ENCODE results near the gene SLC25A18.
A peak's percentile ranks its signal among the peaks of the same experiment; 100 is the strongest.

SLC25A18 gene

GRCh38 chr22:17569971-17570511, 6.7 kb downstream of the SLC25A18 start:
- DNase-seq, result peak in 27 of 58 donors; percentile 17 to 85 (median 47)

- DNase-seq, result peak in 56 of 58 donors; percentile 19 to 95 (median 80)
These were observed 7.7 kb downstream of the SLC25A18 start for GRCh38 chr22:17570851-17571631.

GRCh38 chr22:17575151-17575550, 11.9 kb downstream of the SLC25A18 start:
- no peak for DNase-seq

DNA sequence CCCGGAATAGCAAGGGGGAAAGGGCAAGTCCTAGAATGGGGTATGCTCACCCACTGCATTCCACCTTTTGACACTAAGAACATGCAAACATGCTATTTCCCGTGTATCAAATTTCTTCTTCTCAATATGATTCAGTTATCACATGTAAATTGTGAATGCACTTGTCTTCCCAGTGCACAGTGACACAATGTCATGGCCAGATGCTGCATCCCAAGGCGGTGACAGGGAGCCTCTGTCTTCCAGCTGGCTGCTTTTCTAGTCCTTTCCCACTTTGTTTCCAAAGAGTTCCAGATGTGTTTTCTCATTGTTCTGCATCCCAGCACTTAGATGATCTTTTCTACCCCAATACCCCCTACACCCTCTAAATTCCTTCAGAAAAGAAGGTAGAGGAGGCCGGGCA, 12.4 kb downstream of the SLC25A18 start:
- DNase-seq, result peak in 12 of 58 donors; percentile 13 to 71 (median 44)

DNA sequence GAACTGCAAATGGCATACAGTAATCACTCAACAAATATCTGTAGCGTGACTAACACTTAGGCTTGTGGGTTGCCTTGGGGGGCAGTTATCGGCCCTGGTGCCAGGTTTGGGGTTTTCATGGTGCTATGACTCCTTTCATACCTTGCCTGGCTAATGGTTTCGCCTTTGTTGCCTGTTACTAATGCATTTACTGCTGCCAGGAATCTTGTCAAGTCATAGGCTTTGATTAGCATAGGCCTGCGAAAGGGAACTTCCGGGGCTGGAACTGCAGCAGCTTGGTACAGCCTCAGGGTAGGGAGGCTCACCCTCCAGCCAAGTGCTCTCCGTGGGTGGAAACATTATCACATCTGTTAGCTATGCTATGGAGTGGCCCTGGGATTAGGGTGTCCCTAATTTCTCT, 13.2 kb downstream of the SLC25A18 start:
- DNase-seq, result peak in 4 of 58 donors; percentile 25 to 54 (median 46)

- DNase-seq, result peak in 50 of 58 donors; percentile 25 to 88 (median 62)
These were observed 14.9 kb downstream of the SLC25A18 start for GRCh38 chr22:17578136-17578754.

- DNase-seq, result no peak
These were observed 16.3 kb downstream of the SLC25A18 start for GRCh38 chr22:17579535-17579981.

DNA sequence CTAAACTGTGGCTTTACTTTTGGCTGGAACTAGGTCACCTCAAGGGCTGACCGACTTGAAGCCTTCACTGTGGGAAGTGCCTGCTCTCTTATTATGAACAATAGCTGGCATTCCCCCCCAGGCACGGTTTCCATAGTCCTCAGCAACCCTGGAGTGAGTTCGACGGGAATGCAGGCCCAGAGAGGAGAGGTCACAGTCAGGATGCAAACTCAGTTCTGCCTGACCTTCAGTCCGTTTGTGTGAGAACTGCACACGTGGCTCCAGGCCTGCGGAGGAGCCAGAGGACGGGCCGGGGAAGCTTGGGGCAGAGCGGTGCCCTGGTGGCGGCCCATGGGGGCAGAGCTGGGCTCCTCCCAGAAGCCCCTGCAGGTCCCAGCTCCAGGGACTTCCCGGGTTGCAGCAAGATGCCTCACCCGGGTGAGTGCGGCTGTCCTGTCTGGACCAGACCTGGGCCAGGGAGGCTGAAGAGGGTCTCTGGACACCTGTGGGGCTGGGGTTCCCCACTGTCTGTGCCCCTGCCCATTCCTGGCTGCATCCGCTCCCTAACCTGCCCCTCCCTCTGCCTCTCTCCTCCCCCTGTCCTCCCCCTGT, 17.2 kb downstream of the SLC25A18 start:
- DNase-seq, result peak in 2 of 58 donors; percentile 20 to 24

- no peak for DNase-seq
These were observed 17.8 kb downstream of the SLC25A18 start for GRCh38 chr22:17581056-17581455.

DNA sequence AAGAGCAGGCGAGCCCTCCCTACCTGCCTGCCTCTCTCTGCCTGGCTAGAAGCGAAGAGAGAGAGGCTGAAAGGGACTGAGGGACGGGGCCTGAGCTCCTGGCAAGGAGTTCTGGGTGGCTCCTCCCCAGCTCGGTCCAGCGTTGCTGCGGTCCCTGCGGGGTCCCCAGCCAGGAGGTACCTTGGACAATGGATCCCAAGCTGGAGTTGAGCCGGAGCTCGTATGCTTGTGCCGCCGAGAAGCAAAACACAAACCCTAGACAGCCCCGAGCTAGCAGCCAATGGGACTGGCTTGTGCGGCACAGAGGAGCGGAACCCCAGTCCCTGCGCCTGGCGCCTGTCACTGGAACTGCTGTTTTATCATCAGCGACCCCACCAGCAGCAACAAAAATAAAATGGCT, 18.3 kb downstream of the SLC25A18 start:
- peak in 1 of 58 donors; percentile 29 for DNase-seq

DNA sequence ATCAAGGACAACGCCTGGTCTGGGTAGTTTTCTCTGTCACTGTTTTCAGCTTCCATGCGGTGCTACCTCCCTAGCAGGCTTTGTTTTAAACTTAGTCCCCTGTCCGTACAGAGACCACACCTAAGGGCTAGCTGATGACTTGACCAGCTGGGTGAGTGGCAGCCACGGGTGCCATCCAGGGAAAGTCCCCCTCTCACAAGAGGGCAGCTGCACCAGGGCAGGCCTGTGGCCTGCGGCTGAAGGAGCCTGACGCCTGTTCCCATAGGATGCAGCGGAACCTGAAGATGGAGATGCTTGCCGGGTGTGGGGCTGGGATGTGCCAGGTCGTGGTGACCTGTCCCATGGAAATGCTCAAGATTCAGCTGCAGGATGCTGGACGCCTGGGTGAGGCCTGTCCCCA, 19.9 kb downstream of the SLC25A18 start:
- no peak for DNase-seq

- DNase-seq, result no peak
These were observed 23.6 kb downstream of the SLC25A18 start for GRCh38 chr22:17586831-17587440.

DNA sequence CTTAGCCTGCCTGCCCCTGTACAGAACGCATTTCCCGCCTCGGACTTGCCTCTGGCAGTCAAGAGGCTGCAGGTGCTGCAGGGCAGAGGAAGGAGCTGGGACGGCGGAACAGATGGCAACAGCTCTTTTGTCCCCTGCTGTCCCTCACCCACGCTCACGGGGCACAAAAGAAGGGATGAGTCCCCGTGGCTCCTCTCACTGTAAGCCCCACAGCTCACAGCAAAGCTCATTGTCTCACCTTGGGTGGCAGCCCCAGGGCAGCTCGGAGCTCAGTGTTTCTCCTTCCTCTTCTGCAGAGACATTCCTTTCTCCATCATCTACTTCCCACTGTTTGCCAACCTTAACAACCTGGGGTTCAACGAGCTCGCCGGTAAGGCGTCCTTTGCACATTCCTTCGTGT, 24.3 kb downstream of the SLC25A18 start:
- DNase-seq, result no peak

- no peak for DNase-seq
These were observed 25.3 kb downstream of the SLC25A18 start for GRCh38 chr22:17588606-17589005.

GRCh38 chr22:17589810-17590375, 26.6 kb downstream of the SLC25A18 start:
- no peak for DNase-seq

DNA sequence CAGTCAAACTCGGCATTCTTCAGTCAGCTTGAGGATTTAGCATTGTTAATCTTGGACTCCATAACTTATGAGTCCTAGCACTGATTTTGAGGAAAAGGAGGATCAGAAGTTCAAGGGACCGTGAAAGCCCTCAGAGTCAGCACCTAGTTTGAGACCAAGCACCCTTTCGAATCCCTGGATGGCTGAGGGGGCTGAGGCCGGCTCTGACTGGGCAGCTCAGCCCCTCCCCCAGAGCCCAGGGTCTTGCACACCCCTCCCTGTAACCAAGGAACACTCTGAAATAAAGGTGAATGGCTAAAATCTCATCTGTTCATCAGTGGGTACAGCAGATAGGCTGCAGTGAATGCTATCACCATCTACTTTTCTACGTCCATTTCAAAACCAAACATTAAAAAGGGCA, 27.3 kb downstream of the SLC25A18 start:
- no peak for DNase-seq

DNA sequence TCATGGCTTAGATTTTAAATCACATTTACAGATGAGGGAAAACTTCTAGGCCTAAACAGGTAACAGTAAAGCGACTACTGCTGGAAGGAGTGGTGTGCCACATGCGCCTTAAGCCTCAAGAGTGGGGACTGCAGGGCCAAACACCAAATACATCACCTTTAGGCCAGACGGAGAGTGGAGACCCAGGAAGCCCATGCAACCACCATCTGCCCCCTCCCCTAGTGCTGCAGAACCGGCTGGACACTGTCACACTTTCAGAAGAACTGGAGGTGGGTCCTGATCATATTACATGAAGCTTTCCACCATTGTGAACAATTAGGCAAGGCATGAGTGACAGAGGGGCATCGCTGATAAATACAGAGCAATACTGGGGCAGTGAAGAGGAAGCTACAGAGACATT, 28.9 kb downstream of the SLC25A18 start:
- DNase-seq, result no peak

DNA sequence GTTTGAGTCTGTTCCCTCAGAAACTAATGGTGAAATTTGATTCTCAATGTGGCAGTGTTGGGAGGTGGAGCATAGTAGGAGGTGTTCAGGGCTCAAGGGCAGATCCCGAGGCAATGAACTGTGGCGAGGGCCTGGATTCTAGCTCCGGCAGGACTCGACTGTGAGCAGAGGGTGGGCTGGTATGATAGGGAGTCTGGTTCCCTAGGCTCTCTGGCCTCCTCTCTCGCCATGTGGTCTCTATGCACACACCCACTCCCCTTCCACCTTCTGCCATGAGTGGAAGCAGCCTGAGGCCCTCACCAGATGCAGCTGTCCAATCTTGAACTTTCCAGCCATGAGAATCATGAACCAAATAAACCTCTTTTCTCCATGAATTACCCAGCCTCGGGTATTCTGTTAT, 32.9 kb downstream of the SLC25A18 start:
- DNase-seq, result no peak

DNA sequence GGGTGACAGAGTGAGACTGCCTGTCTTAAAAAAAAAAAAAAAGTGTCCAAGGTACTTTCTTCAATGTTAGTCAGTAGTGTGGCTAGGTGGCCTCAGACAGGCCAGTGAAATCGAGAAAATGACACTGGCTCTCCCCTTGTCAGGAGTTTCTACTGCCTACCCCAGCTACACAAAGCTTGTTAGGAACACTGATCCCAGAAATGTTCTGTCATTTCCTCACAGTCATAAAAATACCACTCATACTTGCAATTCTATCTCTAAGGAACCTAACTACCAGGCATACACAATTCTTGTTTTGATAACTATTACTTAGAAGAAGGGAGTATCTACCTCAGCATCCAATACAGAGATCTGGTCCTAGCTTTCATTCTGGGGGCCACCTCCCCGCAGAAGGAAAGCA, 33.9 kb downstream of the SLC25A18 start:
- DNase-seq, result no peak

GRCh38 chr22:17598318-17598717, 35.0 kb downstream of the SLC25A18 start:
- DNase-seq, result no peak

GRCh38 chr22:17601031-17601430, 37.7 kb downstream of the SLC25A18 start:
- DNase-seq, result no peak
